K562 (cell line): Measurements from ENCODE around the gene ARL3. TPM values are rescaled to one million over a fixed set of nuclear protein-coding genes. Genes with fewer than 3 reads are reported as not detected.

Experiments used
- ATAC-seq: fragments of 200-7000 bp; cut with Tn5 transposase; 3 replicates; pipeline ENCODE4 v1.9.1; 2020; ENCODE audit warnings: moderate library complexity
- BruUV-seq: library from RNA; stranded (reverse); fragments of 400-500 nt; replicated peaks from 2 replicates; lab custom pipeline; 2021; lab: Mats Ljungman, UMichigan
- CTCF ChIA-PET: fragments of 300-600 bp; formaldehyde crosslinking; extraction: SDS; loops from one replicate; lab custom pipeline; 2021; ENCODE audit warnings: low intra/inter-chr PET ratio; lab: Yijun Ruan, JAX
- POLR2A ChIA-PET: fragments of 300-600, 350-650 bp; sonication (Branson Sonifier 250); formaldehyde crosslinking; extraction: SDS; loops from one replicate; lab custom pipeline; 2021; ENCODE audit warnings: antibody characterized with exemption, inconsistent platforms; lab: Yijun Ruan, JAX
- DNase-seq, 4 experiments: peaks; one replicate each; pipeline versions ENCODE4 v3.0.0 to v3.0.0-alpha.2; 2011 to 2018; ENCODE audit warnings: low spot score in 3 of 4, mixed read lengths in 3 of 4; ENCODE audit errors: extremely low read depth in 1 of 4
- FAIRE-seq: peaks from 2 replicates; lab custom pipeline; 2011; peaks lifted over from hg19 to GRCh38; lab: Jason Lieb, UNC
- H2AFZ ChIP-seq: 2 replicates; pipeline ENCODE4 v1.6.0; 2011; ENCODE audit warnings: low read depth, low read length, control low read depth, inconsistent platforms
- H3K27ac ChIP-seq: fragments of 200-600 bp; 3 replicates; pipeline ENCODE4 v1.8.0; 2011; ENCODE audit warnings: low read depth, mild to moderate bottlenecking, control low read depth, inconsistent platforms, low read length, moderate library complexity, mixed read lengths; ENCODE audit errors: extremely low read depth
- H3K27me3 ChIP-seq, 2 experiments: fragments of 300-600 bp in 1 of 2; 2 replicates in 1 of 2; 3 replicates in 1 of 2; pipeline versions ENCODE4 v1.6.0 to v1.8.0; 2011; ENCODE audit warnings: inconsistent platforms in 2 of 2, low read length in 2 of 2, mild to moderate bottlenecking in 1 of 2, mixed read lengths in 1 of 2, moderate library complexity in 1 of 2; ENCODE audit not compliant: control insufficient read depth in 2 of 2, insufficient read depth in 2 of 2
- H3K36me3 ChIP-seq: fragments of 300-600 bp; 3 replicates; pipeline ENCODE4 v1.8.0; 2011; ENCODE audit warnings: mild to moderate bottlenecking, low read length, inconsistent platforms; ENCODE audit not compliant: control insufficient read depth, insufficient read depth
- H3K4me1 ChIP-seq, 2 experiments: fragments of 200-600 bp in 1 of 2; replicated peaks in 1 of 2; 2 replicates in 1 of 2; 3 replicates in 1 of 2; pipeline versions ENCODE4 v1.5.1 to v1.8.0; 2011; ENCODE audit warnings: inconsistent platforms in 2 of 2, low read length in 2 of 2, mild to moderate bottlenecking in 1 of 2, mixed read lengths in 1 of 2, moderate library complexity in 1 of 2; ENCODE audit not compliant: control insufficient read depth in 2 of 2, insufficient read depth in 2 of 2
- H3K4me2 ChIP-seq: 2 replicates; pipeline ENCODE4 v1.6.1; 2011; ENCODE audit warnings: low read length, control low read depth, inconsistent platforms, mixed read lengths; ENCODE audit not compliant: insufficient read depth
- H3K4me3 ChIP-seq: fragments of 200-600 bp; sonication (generic), shearing (Covaris generic); 2 replicates; pipeline ENCODE4 v1.5.1; 2016; ENCODE audit warnings: control low read depth, inconsistent platforms
- H3K79me2 ChIP-seq: fragments of 200-600 bp; 3 replicates; pipeline ENCODE4 v1.8.0; 2011; ENCODE audit warnings: low read length, inconsistent platforms; ENCODE audit not compliant: control insufficient read depth, insufficient read depth
- H3K9ac ChIP-seq, 2 experiments: 2 replicates each; pipeline versions ENCODE4 v1.6.0 to v1.6.1; 2011; ENCODE audit warnings: low read depth in 2 of 2, low read length in 2 of 2, control low read depth in 1 of 2, inconsistent platforms in 1 of 2, mild to moderate bottlenecking in 1 of 2, mixed read lengths in 1 of 2; ENCODE audit not compliant: insufficient read depth in 1 of 2
- H3K9me1 ChIP-seq: one replicate; pipeline ENCODE4 v1.6.0; 2011; ENCODE audit warnings: inconsistent platforms, mild to moderate bottlenecking, low read length, moderate library complexity; ENCODE audit not compliant: control insufficient read depth, insufficient read depth
- H3K9me3 ChIP-seq: replicated peaks from 2 replicates; pipeline ENCODE4 v1.5.1; 2011; ENCODE audit warnings: low read depth, low read length, inconsistent platforms; ENCODE audit not compliant: control insufficient read depth, insufficient read depth
- H4K20me1 ChIP-seq: replicated peaks from 2 replicates; pipeline ENCODE4 v1.6.1; 2011; ENCODE audit warnings: low read length, inconsistent platforms, mixed read lengths; ENCODE audit not compliant: control insufficient read depth, insufficient read depth
- CEBPB ChIP-seq: fragments of 450-650 bp; IDR thresholded peaks from 2 replicates; pipeline ENCODE4 v1.6.1; 2016; ENCODE audit warnings: missing genetic modification characterization, missing compliant biosample characterization
- CEBPG ChIP-seq, 3 experiments: fragments of 200-800 bp in 1 of 3; sonication (Bioruptor generic) in 1 of 3; sonication (generic) in 1 of 3; formaldehyde crosslinking in 1 of 3; IDR thresholded peaks in 2 of 3; conservative IDR thresholded peaks in 1 of 3; 2 replicates each; pipeline versions ENCODE4 v1.6.1 to v1.8.0; 2016 to 2022; ENCODE audit warnings: missing compliant biosample characterization in 2 of 3, missing genetic modification characterization in 2 of 3, mild to moderate bottlenecking in 1 of 3, missing genetic modification reagents in 1 of 3
- ZNF232 ChIP-seq: sonication (generic); formaldehyde crosslinking; IDR thresholded peaks from 2 replicates; pipeline ENCODE4 v1.8.0; 2022; ENCODE audit warnings: mild to moderate bottlenecking, missing genetic modification reagents
- WGBS: fragments of 100-300 bp; shearing (Covaris generic); methylation state at CpG from one replicate; pipeline ENCODE4 v1.1.6; 2016; ENCODE audit warnings: low coverage, mixed read lengths; ENCODE audit not compliant: insufficient coverage; ENCODE audit errors: missing lambda C conversion rate; 5-methylcytosine and 5-hydroxymethylcytosine counted together
- in situ Hi-C: fragments of 300-500 bp; cut with MboI; formaldehyde crosslinking; loops from 4 replicates; pipeline ENCODE4 v1.15.0; 2018; ENCODE audit warnings: inconsistent platforms, mixed read lengths
- intact Hi-C: fragments of 100-400 bp; cut with micrococcal nuclease; formaldehyde crosslinking; loops from 2 replicates; pipeline ENCODE4 v1.14.2; 2022
- polyA plus RNA-seq, 8 experiments: library from polyadenylated mRNA; depleted of rRNA in 4 of 8; stranded (reverse) in 5 of 8; unstranded in 3 of 8; fragments of >200 nt; fragmentation: Nextera tagmentation in 2 of 8; fragmentation: Illumina TruSeq in 1 of 8; extraction: Ambion mirVana in 2 of 8; extraction: Trizol in 1 of 8; gene quantifications; 2 replicates each; pipeline versions ENCODE4 v1.2.1 to v1.2.3, GENCODE V29; 2011 to 2014; ENCODE audit warnings: inconsistent platforms in 1 of 8, missing spikeins in 1 of 8
- total RNA-seq, 7 experiments: library from RNA; depleted of rRNA in 6 of 7; stranded (reverse); fragments of >200 nt in 6 of 7; fragmentation: Illumina TruSeq in 2 of 7; extraction: Trizol in 2 of 7; gene quantifications; 2 replicates each; pipeline versions ENCODE4 v1.2.1 to v1.2.3, GENCODE V29; 2011 to 2021; ENCODE audit warnings: low replicate concordance in 1 of 7

Gene ARL3
- total and polyA plus RNA-seq, 9 of the 15 experiments (the other 6 are each of a cell fraction or from before 2014, with no cell fraction given), result 2.9 to 8.9 (median 4.8) TPM

GRCh38 chr10:102745157-102745556 lies 31.0 kb upstream of the ARL3 start:
- BruUV-seq, result no TSS peak
- FAIRE-seq (no peak), DNase-seq (no peak), ATAC-seq (no peak)
- H3K36me3 ChIP-seq, result no peaks in the 10 kb centered on the region
- no peaks in the 10 kb centered on the region for H3K27me3 ChIP-seq
- H3K79me2 ChIP-seq, result peaks cover 39% of the 10 kb centered on the region
- H3K27ac ChIP-seq, result no peak overlapping the region
- H3K4me2 ChIP-seq, result peak overlapping the region; percentile 99
- H3K9me3 ChIP-seq, result no peaks in the 10 kb centered on the region
- CTCF ChIA-PET, result no interaction called here
- intact Hi-C loops, result no loop called here
- H3K9me1 ChIP-seq, result no peaks in the 10 kb centered on the region
- H4K20me1 ChIP-seq, result no peaks in the 10 kb centered on the region
- peak overlapping the region; percentile 90 for H3K4me3 ChIP-seq
- POLR2A ChIA-PET, result interaction anchor here (0.6 to 0.8 kb wide), 2 partner anchors 10 to 70 kb away, joined by 4 read pairs; no protein-coding TSS in a partner anchor
- no peak overlapping the region for H2AFZ ChIP-seq
- in situ Hi-C loops, result no loop called here
- 19% methylated on average over 4 of the region's 4 CpGs for WGBS
- H3K9ac ChIP-seq, result peak overlapping the region; percentile 79 to 97; a peak in 3 of 4 replicates
- peaks cover 9 to 23% of the 10 kb centered on the region in 2 experiments; a peak in 4 of 5 replicates for H3K4me1 ChIP-seq
- no peak for TF ChIP-seq CEBPG (CRISPR knock-in tag; IDR thresholded peaks at IDR 0.05)
- TF ChIP-seq CEBPG (tag; conservative IDR thresholded peaks at IDR 0.05 in 1 of 2, IDR thresholded peaks at IDR 0.05 in 1 of 2), result peak; percentile 16 to 60; a peak in 2 of 4 replicates
- TF ChIP-seq CEBPB (tag), result peak; percentile 67; the same call in 1 of the 2 replicates
- TF ChIP-seq ZNF232, result no peak
